ENCODE data around the gene ASTN2. TPM values are rescaled to one million over a fixed set of nuclear protein-coding genes. Genes with fewer than 3 reads are reported as not detected.

Gene ASTN2
- total RNA-seq, 4 donors from 2014 or later = 3.0 to 7.0 (median 5.2) TPM

DNA sequence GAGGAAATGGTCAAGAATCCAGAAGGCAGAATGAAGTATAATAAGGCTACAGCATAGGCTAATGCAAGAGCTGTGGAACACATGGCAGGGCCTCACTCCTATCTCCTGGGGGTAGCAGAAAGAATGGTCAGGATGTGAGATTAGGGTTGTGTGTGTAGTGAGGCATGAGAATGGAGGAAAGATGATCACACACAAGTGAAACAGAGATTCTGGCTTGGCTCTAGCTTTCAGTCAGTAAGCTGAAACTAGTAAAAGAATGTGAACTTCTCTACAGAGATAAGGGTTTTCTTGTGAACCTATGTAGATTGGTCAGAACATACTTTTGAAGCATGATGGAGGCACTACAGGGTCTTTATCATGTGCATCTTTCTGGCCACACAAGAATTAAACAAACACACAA is 298.8 kb downstream of the ASTN2 start:
- no peaks in the 10 kb centered on the region for H3K4me1 ChIP-seq
- no peaks in the 10 kb centered on the region for H3K9me3 ChIP-seq
- H3K27ac ChIP-seq = no peak overlapping the region
- intact Hi-C loops (cut with DNase I; ENCODE audit: low total_unique reads) (no loop called here), in situ Hi-C loops (cut with MboI; ENCODE audit: low pct_ligation_motif_present in 1 of 4, low pct_unique_long_range_greater_than_20kb in 1 of 4, low sequenced_read_pairs in 3 of 4) (no loop called here)
- no peak overlapping the region for H3K4me3 ChIP-seq
- no peaks in the 10 kb centered on the region for H3K27me3 ChIP-seq
- no peaks in the 10 kb centered on the region for H3K36me3 ChIP-seq
- no peak for TF ChIP-seq EP300 (IDR thresholded peaks at IDR 0.05; ENCODE audit: low read depth)
- TF ChIP-seq POLR2A (IDR thresholded peaks at IDR 0.05) = no peak
- TF ChIP-seq, protein P1, sequence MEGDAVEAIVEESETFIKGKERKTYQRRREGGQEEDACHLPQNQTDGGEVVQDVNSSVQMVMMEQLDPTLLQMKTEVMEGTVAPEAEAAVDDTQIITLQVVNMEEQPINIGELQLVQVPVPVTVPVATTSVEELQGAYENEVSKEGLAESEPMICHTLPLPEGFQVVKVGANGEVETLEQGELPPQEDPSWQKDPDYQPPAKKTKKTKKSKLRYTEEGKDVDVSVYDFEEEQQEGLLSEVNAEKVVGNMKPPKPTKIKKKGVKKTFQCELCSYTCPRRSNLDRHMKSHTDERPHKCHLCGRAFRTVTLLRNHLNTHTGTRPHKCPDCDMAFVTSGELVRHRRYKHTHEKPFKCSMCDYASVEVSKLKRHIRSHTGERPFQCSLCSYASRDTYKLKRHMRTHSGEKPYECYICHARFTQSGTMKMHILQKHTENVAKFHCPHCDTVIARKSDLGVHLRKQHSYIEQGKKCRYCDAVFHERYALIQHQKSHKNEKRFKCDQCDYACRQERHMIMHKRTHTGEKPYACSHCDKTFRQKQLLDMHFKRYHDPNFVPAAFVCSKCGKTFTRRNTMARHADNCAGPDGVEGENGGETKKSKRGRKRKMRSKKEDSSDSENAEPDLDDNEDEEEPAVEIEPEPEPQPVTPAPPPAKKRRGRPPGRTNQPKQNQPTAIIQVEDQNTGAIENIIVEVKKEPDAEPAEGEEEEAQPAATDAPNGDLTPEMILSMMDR (IDR thresholded peaks at IDR 0.05) = no peak
- DNase-seq = no peak

DNA sequence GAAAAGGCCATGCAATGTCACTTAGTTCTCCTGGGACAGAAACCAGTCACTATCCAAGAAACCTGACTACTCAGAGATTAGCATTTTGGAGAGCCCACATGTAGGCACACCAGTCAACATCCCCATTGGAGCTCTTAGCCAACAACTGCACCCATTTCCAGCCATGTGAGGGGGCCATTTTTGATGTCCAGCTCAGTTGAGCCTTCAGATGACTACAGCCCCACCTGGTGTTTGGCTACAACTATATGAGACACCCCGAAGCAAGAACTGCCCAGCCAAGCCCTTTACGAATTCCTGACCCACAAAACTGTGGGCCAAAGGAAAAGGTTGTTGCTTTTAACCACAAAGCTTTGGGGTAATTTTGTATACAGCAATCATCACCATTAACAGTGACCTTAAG is 300.1 kb downstream of the ASTN2 start:
- H3K27me3 ChIP-seq = no peaks in the 10 kb centered on the region
- H3K36me3 ChIP-seq = no peaks in the 10 kb centered on the region
- no peak for DNase-seq
- TF ChIP-seq, protein P1 (IDR thresholded peaks at IDR 0.05) = no peak
- no peaks in the 10 kb centered on the region for H3K9me3 ChIP-seq
- H3K27ac ChIP-seq = no peak overlapping the region
- in situ Hi-C loops (cut with MboI; ENCODE audit: low pct_ligation_motif_present in 1 of 4, low pct_unique_long_range_greater_than_20kb in 1 of 4, low sequenced_read_pairs in 3 of 4) (no loop called here), intact Hi-C loops (cut with DNase I; ENCODE audit: low total_unique reads) (no loop called here)
- 28% methylated on average over 2 of the region's 2 CpGs; no CpG with 5 or more reads in 1 of the 2 donors for WGBS, 2 donors (ENCODE audit: low coverage in 1 of 2)
- H3K4me1 ChIP-seq = no peaks in the 10 kb centered on the region
- H3K4me3 ChIP-seq = no peak overlapping the region

DNA sequence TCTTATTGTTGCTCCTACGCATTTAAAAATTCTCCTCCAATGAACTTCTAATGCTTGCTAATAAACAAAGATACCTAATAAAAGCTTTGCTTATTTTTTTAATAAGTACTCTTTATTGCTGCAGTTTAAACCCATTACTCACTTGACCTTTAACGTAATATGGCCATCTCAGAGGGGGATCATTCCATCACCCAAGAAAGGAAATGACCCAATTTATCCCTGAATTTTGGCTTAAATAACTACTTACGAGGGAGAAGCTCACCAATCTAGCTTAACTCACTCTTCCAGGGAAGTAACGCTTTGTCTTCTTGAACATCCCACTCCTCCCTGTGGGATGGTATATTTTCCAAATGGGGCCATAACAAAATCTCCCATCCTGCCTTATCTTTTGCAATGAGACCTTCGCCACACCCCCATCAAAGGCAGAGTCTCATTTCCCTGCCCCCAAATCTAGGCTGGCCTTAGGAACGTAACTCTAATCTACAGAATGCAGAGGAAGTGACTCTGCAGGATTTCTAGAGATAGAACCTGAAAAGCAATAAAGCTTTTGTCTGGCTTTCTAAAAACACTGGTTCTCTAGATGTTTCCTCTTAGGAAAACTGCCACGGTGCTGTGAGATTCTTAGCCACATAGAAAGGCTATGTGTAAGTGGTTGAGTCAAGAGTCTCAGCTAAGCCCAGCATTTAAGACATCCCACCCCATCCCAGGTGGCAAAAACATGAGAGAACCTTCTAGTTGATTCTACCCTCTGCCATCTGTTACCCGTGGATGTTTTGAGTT is 310.0 kb downstream of the ASTN2 start:
- Histone ChIP-seq H3K4me1 (no peaks in the 10 kb centered on the region), H3K27me3 (no peaks in the 10 kb centered on the region), H3K4me3 (no peak overlapping the region), H3K27ac (no peak overlapping the region), H3K9me3 (no peaks in the 10 kb centered on the region), H3K36me3 (no peaks in the 10 kb centered on the region)
- no peak for DNase-seq
- in situ Hi-C loops (cut with MboI; ENCODE audit: low pct_ligation_motif_present in 1 of 4, low pct_unique_long_range_greater_than_20kb in 1 of 4, low sequenced_read_pairs in 3 of 4) = no loop called here
- TF ChIP-seq POLR2A (IDR thresholded peaks at IDR 0.05) = no peak
- no peak for TF ChIP-seq EP300 (IDR thresholded peaks at IDR 0.05; ENCODE audit: low read depth)
- TF ChIP-seq, protein P1 (IDR thresholded peaks at IDR 0.05) = no peak
- TF ChIP-seq POLR2AphosphoS5 (IDR thresholded peaks at IDR 0.05) = no peak
- WGBS, 2 donors (ENCODE audit: low coverage in 1 of 2) = 65% methylated on average over 8 of the region's 8 CpGs
- intact Hi-C loops (cut with DNase I; ENCODE audit: low total_unique reads) = no loop called here

DNA sequence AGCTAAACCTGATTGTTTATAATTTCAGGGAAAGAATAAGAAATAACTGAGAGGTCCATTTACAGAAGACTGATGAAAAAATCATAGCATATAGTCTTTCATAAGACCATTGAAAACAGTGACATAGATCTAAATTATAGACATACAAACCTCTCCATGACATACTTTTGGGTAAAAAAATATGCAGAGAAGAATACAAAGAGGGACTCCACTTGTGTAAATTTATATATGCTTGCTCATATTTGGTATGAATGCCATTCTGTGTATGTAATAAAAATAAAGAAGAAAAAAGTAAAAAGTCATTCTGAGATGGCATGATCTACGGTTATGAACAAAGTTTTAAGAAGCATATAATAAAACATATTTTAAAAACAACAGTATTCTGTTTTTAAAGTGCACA is 310.7 kb downstream of the ASTN2 start:
- TF ChIP-seq POLR2A (IDR thresholded peaks at IDR 0.05) (no peak), POLR2AphosphoS5 (IDR thresholded peaks at IDR 0.05) (no peak), EP300 (IDR thresholded peaks at IDR 0.05; ENCODE audit: low read depth) (no peak)
- TF ChIP-seq, protein P1 (IDR thresholded peaks at IDR 0.05) = no peak
- WGBS, 2 donors (ENCODE audit: low coverage in 1 of 2) = 67 to 74% methylated on average over 1 of the region's 1 CpG
- Histone ChIP-seq H3K27ac (no peak overlapping the region), H3K27me3 (no peaks in the 10 kb centered on the region), H3K9me3 (no peaks in the 10 kb centered on the region), H3K4me1 (no peaks in the 10 kb centered on the region), H3K4me3 (no peak overlapping the region), H3K36me3 (no peaks in the 10 kb centered on the region)
- DNase-seq = no peak
- intact Hi-C loops (cut with DNase I; ENCODE audit: low total_unique reads) (no loop called here), in situ Hi-C loops (cut with MboI; ENCODE audit: low pct_ligation_motif_present in 1 of 4, low pct_unique_long_range_greater_than_20kb in 1 of 4, low sequenced_read_pairs in 3 of 4) (no loop called here)

Data from transverse colon (tissue), 4 donors.